GM12878 (cell line): Measurements from ENCODE around the gene POLR1A. TPM values are rescaled to one million over a fixed set of nuclear protein-coding genes. Genes with fewer than 3 reads are reported as not detected.

Experiments used
- ATAC-seq: fragments of 200-7000 bp; cut with Tn5 transposase; 3 replicates; pipeline ENCODE4 v1.9.1; 2020; ENCODE audit warnings: mild to moderate bottlenecking, moderate library complexity
- BruUV-seq: library from RNA; stranded (reverse); fragments of 400-500 nt; replicated peaks from 2 replicates; lab custom pipeline; 2021; lab: Mats Ljungman, UMichigan
- CTCF ChIA-PET: fragments of 300-600 bp; sonication (Branson Sonifier 250); formaldehyde crosslinking; extraction: SDS; loops from one replicate; lab custom pipeline; 2021; ENCODE audit warnings: inconsistent platforms; lab: Yijun Ruan, JAX
- POLR2A ChIA-PET: fragments of 350-600 bp; formaldehyde crosslinking; extraction: SDS; loops from one replicate; lab custom pipeline; 2021; ENCODE audit warnings: inconsistent platforms; lab: Charles Lee
- RAD21 ChIA-PET: fragments of 300-600 bp; sonication (Branson Sonifier 250); formaldehyde crosslinking; loops from one replicate; lab custom pipeline; 2023; ENCODE audit warnings: antibody characterized with exemption; ENCODE audit not compliant: unreplicated experiment; lab: Charles Lee
- SMC1A ChIA-PET: fragments of 300-600 bp; sonication (Branson Sonifier 250); formaldehyde crosslinking; loops from one replicate; lab custom pipeline; 2023; ENCODE audit not compliant: unreplicated experiment, uncharacterized antibody; lab: Charles Lee
- DNase-seq: peaks from one replicate; pipeline ENCODE4 v3.0.0-alpha.2; 2011; ENCODE audit warnings: low read depth, low spot score
- FAIRE-seq: peaks from 3 replicates; lab custom pipeline; 2011; peaks lifted over from hg19 to GRCh38; lab: Jason Lieb, UNC
- H2AFZ ChIP-seq: 2 replicates; pipeline ENCODE4 v1.6.0; 2011; ENCODE audit warnings: low read depth, low read length, control low read depth; ENCODE audit not compliant: control insufficient read depth
- H3K27ac ChIP-seq: 2 replicates; pipeline ENCODE4 v1.5.1; 2011; ENCODE audit warnings: control low read depth; ENCODE audit not compliant: control insufficient read depth, insufficient read depth
- H3K27me3 ChIP-seq, 2 experiments: replicated peaks in 1 of 2; 2 replicates each; pipeline versions ENCODE4 v1.6.0 to v1.6.1; 2011; ENCODE audit warnings: low read length in 1 of 2; ENCODE audit not compliant: control insufficient read depth in 2 of 2, insufficient read depth in 2 of 2
- H3K36me3 ChIP-seq, 2 experiments: 2 replicates each; pipeline ENCODE4 v1.5.1; 2011; ENCODE audit warnings: low read length in 1 of 2; ENCODE audit not compliant: control insufficient read depth in 2 of 2, insufficient read depth in 2 of 2
- H3K4me1 ChIP-seq: 2 replicates; pipeline ENCODE4 v1.6.1; 2011; ENCODE audit warnings: mild to moderate bottlenecking, low read length, moderate library complexity, mixed read lengths; ENCODE audit not compliant: control insufficient read depth, insufficient read depth
- H3K4me2 ChIP-seq: 2 replicates; pipeline ENCODE4 v1.6.0; 2011; ENCODE audit warnings: control low read depth; ENCODE audit not compliant: control insufficient read depth, insufficient read depth
- H3K4me3 ChIP-seq: fragments of 200-600 bp; sonication (generic); 2 replicates; pipeline ENCODE4 v1.5.1; 2016
- H3K79me2 ChIP-seq: 2 replicates; pipeline ENCODE4 v1.6.0; 2011; ENCODE audit warnings: low read length; ENCODE audit not compliant: control insufficient read depth, insufficient read depth
- H3K9ac ChIP-seq: 2 replicates; pipeline ENCODE4 v1.8.0; 2011; ENCODE audit warnings: low read length, control low read depth, mixed read lengths; ENCODE audit not compliant: control insufficient read depth, insufficient read depth
- H3K9me3 ChIP-seq: replicated peaks from 3 replicates; pipeline ENCODE4 v1.5.1; 2011; ENCODE audit warnings: mild to moderate bottlenecking, low read length; ENCODE audit not compliant: control insufficient read depth, insufficient read depth
- H4K20me1 ChIP-seq: 2 replicates; pipeline ENCODE4 v1.6.0; 2011; ENCODE audit not compliant: control insufficient read depth, insufficient read depth
- CBFB ChIP-seq: IDR thresholded peaks from 2 replicates; pipeline ENCODE4 v1.6.1; 2016; ENCODE audit warnings: antibody characterized with exemption, low read depth
- EED ChIP-seq: sonication (generic); IDR thresholded peaks from 2 replicates; pipeline ENCODE4 v1.6.1; 2016; ENCODE audit warnings: antibody characterized with exemption, low read depth
- HCFC1 ChIP-seq: fragments of 150-350 bp; IDR thresholded peaks from 2 replicates; pipeline ENCODE4 v1.6.1; 2014; ENCODE audit warnings: low read length
- MYB ChIP-seq: fragments of 150-350 bp; IDR thresholded peaks from 2 replicates; pipeline ENCODE4 v1.6.1; 2014; ENCODE audit warnings: mild to moderate bottlenecking, low read depth, low read length, borderline replicate concordance
- NFIC ChIP-seq: IDR thresholded peaks from 2 replicates; pipeline ENCODE4 v1.6.1; 2012; ENCODE audit warnings: low read depth, mild to moderate bottlenecking, inconsistent platforms, low read length, moderate library complexity
- NR2F1 ChIP-seq: fragments of 450-650 bp; conservative IDR thresholded peaks from 2 replicates; pipeline ENCODE4 v1.6.1; 2017; ENCODE audit warnings: mild to moderate bottlenecking
- SIX5 ChIP-seq: IDR thresholded peaks from 2 replicates; pipeline ENCODE4 v1.6.1; 2011; ENCODE audit warnings: mild to moderate bottlenecking, low read depth, low read length, moderate library complexity; ENCODE audit not compliant: severe bottlenecking
- SP1 ChIP-seq: IDR thresholded peaks from one replicate; pipeline ENCODE4 v1.6.1; 2011; ENCODE audit warnings: low read depth, low read length
- SPI1 ChIP-seq: IDR thresholded peaks from 2 replicates; pipeline ENCODE4 v1.6.1; 2011; ENCODE audit warnings: low read depth, mild to moderate bottlenecking, low read length, moderate library complexity, borderline replicate concordance; ENCODE audit not compliant: insufficient read depth
- SREBF1 ChIP-seq: IDR thresholded peaks from 2 replicates; pipeline ENCODE4 v1.6.1; 2012; ENCODE audit warnings: mild to moderate bottlenecking, low read length
- SREBF2 ChIP-seq: IDR thresholded peaks from 2 replicates; pipeline ENCODE4 v1.6.1; 2012; ENCODE audit warnings: mild to moderate bottlenecking, low read length
- ZSCAN29 ChIP-seq: fragments of 450-650 bp; IDR thresholded peaks from 2 replicates; pipeline ENCODE4 v1.6.1; 2017; ENCODE audit warnings: mild to moderate bottlenecking, moderate library complexity
- WGBS: methylation state at CpG from one replicate; pipeline ENCODE4 v1.1.6; 2016; ENCODE audit warnings: low lambda C conversion rate; ENCODE audit not compliant: insufficient replicate concordance, insufficient coverage; ENCODE audit errors: missing lambda C conversion rate; 5-methylcytosine and 5-hydroxymethylcytosine counted together
- in situ Hi-C: fragments of 300-500 bp; cut with MboI; formaldehyde crosslinking; loops from 9 replicates; pipeline ENCODE4 v1.14.3; 2018; ENCODE audit warnings: mixed read lengths
- intact Hi-C: fragments of 100-400 bp; cut with micrococcal nuclease; formaldehyde crosslinking; loops from one replicate; pipeline ENCODE4 v1.14.2; 2022; ENCODE audit not compliant: unreplicated experiment
- polyA plus RNA-seq, 11 experiments: library from polyadenylated mRNA; depleted of rRNA in 4 of 11; unstranded in 6 of 11; stranded (reverse) in 5 of 11; fragments of >200 nt; fragmentation: Nextera tagmentation in 4 of 11; fragmentation: Illumina TruSeq in 1 of 11; extraction: Ambion mirVana in 4 of 11; extraction: Trizol in 1 of 11; gene quantifications; 1 replicate in 1 of 11; 2 replicates in 10 of 11; pipeline versions ENCODE4 v1.2.1 to v1.2.3, GENCODE V29; 2011 to 2016; ENCODE audit warnings: inconsistent platforms in 2 of 11, missing spikeins in 2 of 11, low read depth in 1 of 11
- total RNA-seq, 4 experiments: library from RNA; depleted of rRNA in 3 of 4; stranded (reverse); fragments of >200 nt in 3 of 4; fragmentation: Illumina TruSeq in 1 of 4; extraction: Trizol in 1 of 4; gene quantifications; 2 replicates each; pipeline versions ENCODE4 v1.2.1 to v1.2.3, GENCODE V29; 2013 to 2021
- TF ChIP-seq, protein P1 (sequence below): fragments of 450-650 bp; IDR thresholded peaks from 2 replicates; pipeline ENCODE4 v1.6.1; 2017; ENCODE audit warnings: mild to moderate bottlenecking, moderate library complexity
- TF ChIP-seq, protein P2 (sequence below): fragments of 450-650 bp; IDR thresholded peaks from 2 replicates; pipeline ENCODE4 v1.6.1; 2017; ENCODE audit warnings: mild to moderate bottlenecking, low read depth, inconsistent platforms; ENCODE audit not compliant: poor library complexity, severe bottlenecking

POLR1A gene
- total and polyA plus RNA-seq, 10 of the 15 experiments (the other 5 are each of a cell fraction or from before 2014, with no cell fraction given): 2.1 to 53.9 (median 17.8) TPM

DNA sequence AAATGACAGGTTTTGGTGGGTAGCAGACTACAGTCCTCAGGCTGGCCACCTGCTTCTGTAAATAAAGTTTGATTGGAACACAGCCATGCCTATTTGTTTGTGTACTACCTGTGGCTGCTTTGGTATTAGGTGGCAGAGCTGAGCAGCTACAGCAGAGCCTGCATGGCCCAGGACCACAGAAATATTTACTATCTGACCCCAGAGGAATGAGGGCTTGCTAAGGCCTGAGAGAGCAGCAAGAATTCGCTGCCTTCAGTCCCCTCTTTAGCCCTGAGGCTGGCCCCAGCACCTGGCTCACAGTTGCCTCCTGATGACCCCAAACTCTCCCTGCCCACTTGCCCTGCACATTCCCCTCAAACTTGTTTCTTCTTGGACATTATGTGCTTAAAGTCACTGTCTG is 32.5 kb downstream of the POLR1A start (continued):
- TF ChIP-seq SREBF2: no peak
- no peak for TF ChIP-seq EED

DNA sequence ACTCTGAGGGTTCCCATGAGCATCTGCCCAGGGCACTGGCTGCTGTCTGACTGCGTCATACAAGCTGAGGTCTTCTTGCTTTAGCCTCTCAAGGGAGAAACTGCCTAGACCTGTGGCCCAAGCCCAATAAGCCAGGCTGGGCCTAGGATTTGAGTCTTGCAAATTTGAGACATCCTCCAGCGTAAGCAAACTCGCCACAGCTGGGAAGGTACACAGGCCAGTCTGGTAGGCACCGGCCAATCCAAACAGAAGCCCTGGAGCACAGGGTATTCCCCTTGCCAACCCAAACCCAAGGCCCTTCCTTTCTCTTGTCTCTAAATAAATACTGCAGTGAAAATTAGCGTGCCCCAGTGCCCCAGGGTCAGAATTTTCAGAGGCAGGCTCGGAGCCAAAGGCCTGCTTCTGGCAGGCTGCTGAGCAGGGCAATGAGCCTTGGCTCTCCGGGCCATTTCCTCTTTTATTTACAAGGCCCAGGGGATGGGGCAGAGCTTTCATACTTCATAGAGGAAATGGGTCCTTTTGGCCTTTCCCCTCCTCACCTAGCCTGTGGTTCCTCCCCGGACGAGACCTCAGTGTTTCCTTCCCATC is 33.3 kb downstream of the POLR1A start:
- FAIRE-seq: peak; percentile 84
- TF ChIP-seq SP1 (no peak), SPI1 (peak; percentile 88), SREBF1 (no peak), MYB (no peak), NR2F1 (0 out of 2 replicates have a peak, but pooled peaks have one; percentile 24), SIX5 (no peak), HCFC1 (no peak), NFIC (no peak), ZSCAN29 (no peak), CBFB (no peak)
- TF ChIP-seq, protein P1, sequence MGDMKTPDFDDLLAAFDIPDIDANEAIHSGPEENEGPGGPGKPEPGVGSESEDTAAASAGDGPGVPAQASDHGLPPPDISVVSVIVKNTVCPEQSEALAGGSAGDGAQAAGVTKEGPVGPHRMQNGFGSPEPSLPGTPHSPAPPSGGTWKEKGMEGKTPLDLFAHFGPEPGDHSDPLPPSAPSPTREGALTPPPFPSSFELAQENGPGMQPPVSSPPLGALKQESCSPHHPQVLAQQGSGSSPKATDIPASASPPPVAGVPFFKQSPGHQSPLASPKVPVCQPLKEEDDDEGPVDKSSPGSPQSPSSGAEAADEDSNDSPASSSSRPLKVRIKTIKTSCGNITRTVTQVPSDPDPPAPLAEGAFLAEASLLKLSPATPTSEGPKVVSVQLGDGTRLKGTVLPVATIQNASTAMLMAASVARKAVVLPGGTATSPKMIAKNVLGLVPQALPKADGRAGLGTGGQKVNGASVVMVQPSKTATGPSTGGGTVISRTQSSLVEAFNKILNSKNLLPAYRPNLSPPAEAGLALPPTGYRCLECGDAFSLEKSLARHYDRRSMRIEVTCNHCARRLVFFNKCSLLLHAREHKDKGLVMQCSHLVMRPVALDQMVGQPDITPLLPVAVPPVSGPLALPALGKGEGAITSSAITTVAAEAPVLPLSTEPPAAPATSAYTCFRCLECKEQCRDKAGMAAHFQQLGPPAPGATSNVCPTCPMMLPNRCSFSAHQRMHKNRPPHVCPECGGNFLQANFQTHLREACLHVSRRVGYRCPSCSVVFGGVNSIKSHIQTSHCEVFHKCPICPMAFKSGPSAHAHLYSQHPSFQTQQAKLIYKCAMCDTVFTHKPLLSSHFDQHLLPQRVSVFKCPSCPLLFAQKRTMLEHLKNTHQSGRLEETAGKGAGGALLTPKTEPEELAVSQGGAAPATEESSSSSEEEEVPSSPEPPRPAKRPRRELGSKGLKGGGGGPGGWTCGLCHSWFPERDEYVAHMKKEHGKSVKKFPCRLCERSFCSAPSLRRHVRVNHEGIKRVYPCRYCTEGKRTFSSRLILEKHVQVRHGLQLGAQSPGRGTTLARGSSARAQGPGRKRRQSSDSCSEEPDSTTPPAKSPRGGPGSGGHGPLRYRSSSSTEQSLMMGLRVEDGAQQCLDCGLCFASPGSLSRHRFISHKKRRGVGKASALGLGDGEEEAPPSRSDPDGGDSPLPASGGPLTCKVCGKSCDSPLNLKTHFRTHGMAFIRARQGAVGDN: peak; percentile 78; the same call in 1 of the 2 replicates
- TF ChIP-seq, protein P2, sequence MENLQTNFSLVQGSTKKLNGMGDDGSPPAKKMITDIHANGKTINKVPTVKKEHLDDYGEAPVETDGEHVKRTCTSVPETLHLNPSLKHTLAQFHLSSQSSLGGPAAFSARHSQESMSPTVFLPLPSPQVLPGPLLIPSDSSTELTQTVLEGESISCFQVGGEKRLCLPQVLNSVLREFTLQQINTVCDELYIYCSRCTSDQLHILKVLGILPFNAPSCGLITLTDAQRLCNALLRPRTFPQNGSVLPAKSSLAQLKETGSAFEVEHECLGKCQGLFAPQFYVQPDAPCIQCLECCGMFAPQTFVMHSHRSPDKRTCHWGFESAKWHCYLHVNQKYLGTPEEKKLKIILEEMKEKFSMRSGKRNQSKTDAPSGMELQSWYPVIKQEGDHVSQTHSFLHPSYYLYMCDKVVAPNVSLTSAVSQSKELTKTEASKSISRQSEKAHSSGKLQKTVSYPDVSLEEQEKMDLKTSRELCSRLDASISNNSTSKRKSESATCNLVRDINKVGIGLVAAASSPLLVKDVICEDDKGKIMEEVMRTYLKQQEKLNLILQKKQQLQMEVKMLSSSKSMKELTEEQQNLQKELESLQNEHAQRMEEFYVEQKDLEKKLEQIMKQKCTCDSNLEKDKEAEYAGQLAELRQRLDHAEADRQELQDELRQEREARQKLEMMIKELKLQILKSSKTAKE: no peak

More for the DNA sequence above, 33.3 kb downstream of the POLR1A start:
- Histone ChIP-seq H3K9me3 (no peaks in the 10 kb centered on the region; the same call in 2 of the 3 replicates), H2AFZ (peak overlapping the region; percentile 7; the same call in 1 of the 2 replicates), H3K36me3 (peaks cover 28 to 35% of the 10 kb centered on the region in 2 experiments), H3K4me3 (no peak overlapping the region), H3K27ac (peak overlapping the region; percentile 51), H4K20me1 (no peaks in the 10 kb centered on the region), H3K79me2 (no peaks in the 10 kb centered on the region), H3K4me2 (no peak overlapping the region), H3K9ac (no peak overlapping the region), H3K4me1 (peaks cover 6% of the 10 kb centered on the region), H3K27me3 (no peaks in the 10 kb centered on the region)
- CTCF ChIA-PET: interaction anchor here (0.6 to 2.5 kb wide), 10 partner anchors 7 to 435 kb away, joined by 3 to 12 read pairs (median 4); no protein-coding TSS in a partner anchor
- ATAC-seq (peak; percentile 92), DNase-seq (no peak)
- RAD21 ChIA-PET: interaction anchor here (1.0 to 2.0 kb wide), 9 partner anchors 8 to 250 kb away, joined by 3 to 16 read pairs (median 4); no protein-coding TSS in a partner anchor
- 6% methylated on average over 9 of the region's 9 CpGs for WGBS
- POLR2A ChIA-PET: no interaction called here
- in situ Hi-C loops (loop anchor here (10.0 kb wide), 1 partner anchor 338 kb away; no protein-coding TSS in a partner anchor), intact Hi-C loops (loop anchor here (2.0 kb wide), 1 partner anchor 36 kb away; no protein-coding TSS in a partner anchor)
- SMC1A ChIA-PET: interaction anchor here (0.7 to 2.4 kb wide), 15 partner anchors 8 to 343 kb away, joined by 3 to 18 read pairs (median 4); no protein-coding TSS in a partner anchor
- BruUV-seq: no TSS peak
